Body of pancreas (tissue), 4 donors: ENCODE results near the gene NPM3. TPM values are rescaled to one million over a fixed set of nuclear protein-coding genes. Genes with fewer than 3 reads are reported as not detected.
"Not testable (repeated sequence)": the region's sequence is repeated elsewhere in the genome, so short reads cannot be mapped to it uniquely, and the experiment has no call there.

Experiments
- ATAC-seq: fragments of 150-250 bp; one replicate; pipeline ENCODE4 v1.9.1; 2016
- DNase-seq, 4 donors: peaks; one replicate each; pipeline ENCODE4 v3.0.0-alpha.2; 2019
- H3K27ac ChIP-seq, 4 donors: fragments of 200-600 bp; sonication (generic); 1 replicate in 3 of 4; 2 replicates in 1 of 4; pipeline versions ENCODE4 v1.5.1 to v1.6.1; 2016 to 2019; ENCODE audit warnings: mild to moderate bottlenecking in 1 of 4, mixed read lengths in 1 of 4, moderate library complexity in 1 of 4
- H3K27me3 ChIP-seq, 2 donors: fragments of 200-600 bp; sonication (generic); one replicate each; pipeline ENCODE4 v1.6.0; 2016; ENCODE audit warnings: mild to moderate bottlenecking in 1 of 2
- H3K36me3 ChIP-seq, 2 donors: fragments of 200-600 bp; sonication (generic); replicated peaks in 1 of 2; 2 replicates each; pipeline ENCODE4 v1.5.1; 2016; ENCODE audit warnings: low read depth in 2 of 2; ENCODE audit not compliant: insufficient read depth in 1 of 2
- H3K4me1 ChIP-seq: fragments of 200-600 bp; sonication (generic); one replicate; pipeline ENCODE4 v1.6.0; 2016
- H3K4me3 ChIP-seq, 2 donors: fragments of 200-600 bp; sonication (generic); 1 replicate in 1 of 2; 2 replicates in 1 of 2; pipeline ENCODE4 v1.5.1; 2016 to 2019
- H3K9me3 ChIP-seq, 3 donors: fragments of 200-600 bp; sonication (generic); 1 replicate in 2 of 3; 2 replicates in 1 of 3; pipeline ENCODE4 v1.5.1; 2016
- CTCF ChIP-seq, 7 experiments: fragments of 450-650 bp in 4 of 7; fragments of 200-600 bp in 3 of 7; sonication (generic) in 3 of 7; IDR thresholded peaks; one replicate each; pipeline ENCODE4 v1.5.1; 2016 to 2019; ENCODE audit warnings: antibody characterized with exemption in 7 of 7
- POLR2A ChIP-seq, 3 donors: fragments of 450-650 bp; IDR thresholded peaks; one replicate each; pipeline ENCODE4 v1.6.1; 2016; ENCODE audit warnings: antibody characterized with exemption in 3 of 3, mild to moderate bottlenecking in 2 of 3
- WGBS, 2 donors: methylation state at CpG; one replicate each; pipeline ENCODE4 v1.1.5; 2017; 5-methylcytosine and 5-hydroxymethylcytosine counted together
- intact Hi-C: fragments of 100-400 bp; cut with DNase I; formaldehyde crosslinking; loops from one replicate; pipeline ENCODE4 v1.15.1; 2023
- total RNA-seq, 2 donors: library from RNA; depleted of rRNA; stranded (reverse); fragments of >200 nt; gene quantifications; one replicate each; pipeline ENCODE4 v1.1.0, GENCODE V29; 2016

Gene NPM3
- total RNA-seq, 2 donors from 2014 or later, result 8.3 to 18.1 TPM

DNA sequence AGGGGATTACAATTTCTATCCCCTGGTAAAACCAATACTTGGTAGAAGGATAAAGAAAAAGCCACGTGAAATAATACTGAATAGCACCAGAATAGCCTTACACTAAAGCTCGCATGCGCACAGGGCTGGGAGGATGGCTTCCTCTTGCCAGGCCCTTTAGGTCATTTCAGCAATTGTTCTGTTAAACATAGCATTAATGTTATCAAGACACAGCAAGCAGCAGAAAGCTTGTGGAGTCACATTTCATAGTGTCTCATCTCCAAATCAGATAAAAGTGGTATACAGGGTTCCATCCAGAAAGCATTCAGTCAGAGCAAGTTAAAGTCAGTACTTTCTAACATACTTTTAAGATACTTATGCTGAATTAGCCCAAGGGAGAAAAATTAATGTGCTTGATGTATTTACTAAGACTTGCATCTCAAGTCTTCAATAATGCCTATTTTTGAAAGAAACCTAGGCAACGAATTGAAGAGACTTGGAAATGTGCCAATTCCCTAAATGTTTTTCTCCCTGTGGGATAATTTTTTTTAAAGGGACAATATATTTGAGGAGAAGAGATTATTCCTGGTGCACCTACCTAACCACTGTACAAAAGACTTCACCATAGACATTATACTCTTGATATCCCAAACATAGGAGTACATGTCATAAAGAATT, 14.3 kb upstream of the NPM3 start:
- H3K4me3 ChIP-seq, result no peak overlapping the region
- TF ChIP-seq CTCF (IDR thresholded peaks at IDR 0.05), result no peak
- no peak for TF ChIP-seq POLR2A (IDR thresholded peaks at IDR 0.05)
- H3K27ac ChIP-seq, result no peak overlapping the region
- ATAC-seq (no peak), DNase-seq (no peak)
- H3K4me1 ChIP-seq, result no peaks in the 10 kb centered on the region
- WGBS, 2 donors, result 76 to 78% methylated on average over 4 of the region's 4 CpGs
- peaks cover 19 to 54% of the 10 kb centered on the region in 2 donors for H3K36me3 ChIP-seq
- intact Hi-C loops, result no loop called here
- no peaks in the 10 kb centered on the region for H3K9me3 ChIP-seq
- no peaks in the 10 kb centered on the region for H3K27me3 ChIP-seq

GRCh38 chr10:101793526-101793925, 10.3 kb upstream of the NPM3 start:
- H3K27me3 ChIP-seq, result no peaks in the 10 kb centered on the region
- TF ChIP-seq CTCF (IDR thresholded peaks at IDR 0.05) (no peak), POLR2A (IDR thresholded peaks at IDR 0.05) (no peak)

GRCh38 chr10:101789686-101790085, 6.4 kb upstream of the NPM3 start:
- 92 to 96% methylated on average over 7 of the region's 7 CpGs for WGBS, 2 donors
- intact Hi-C loops, result no loop called here

More at GRCh38 chr10:101793526-101793925, 10.3 kb upstream of the NPM3 start:
- DNase-seq, result no peak
- Histone ChIP-seq H3K9me3 (no peaks in the 10 kb centered on the region), H3K4me1 (no peaks in the 10 kb centered on the region), H3K4me3 (no peak overlapping the region), H3K27ac (no peak overlapping the region), H3K36me3 (peaks cover 18 to 44% of the 10 kb centered on the region in 2 donors)
- WGBS, 2 donors, result 94 to 95% methylated on average over 12 of the region's 12 CpGs
- no peak for ATAC-seq
- intact Hi-C loops, result no loop called here

DNA sequence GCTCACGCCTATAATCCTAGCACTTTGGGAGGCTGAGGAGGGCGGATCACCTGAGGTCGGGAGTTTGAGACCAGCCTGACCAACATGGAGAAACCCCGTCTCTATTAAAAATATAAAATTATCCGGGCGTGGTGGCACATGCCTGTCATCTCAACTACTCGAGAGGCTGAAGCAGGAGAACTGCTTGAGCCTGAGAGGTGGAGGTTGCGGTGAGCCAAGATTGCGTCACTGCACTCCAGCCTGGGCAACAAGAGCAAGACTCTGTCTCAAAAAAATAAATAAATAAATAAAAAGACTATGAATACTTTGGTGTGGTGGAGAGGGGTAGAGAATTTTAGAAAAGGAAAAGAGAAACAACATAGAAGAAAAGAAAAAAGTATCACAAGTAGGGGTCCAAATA, 6.0 kb upstream of the NPM3 start:
- intact Hi-C loops, H3K4me1 ChIP-seq, H3K4me3 ChIP-seq, H3K27me3 ChIP-seq, H3K9me3 ChIP-seq, DNase-seq, H3K27ac ChIP-seq, ATAC-seq: not testable (repeated sequence)
- peaks cover 5 to 37% of the 10 kb centered on the region in 2 donors for H3K36me3 ChIP-seq
- WGBS, 2 donors, result 91 to 93% methylated on average over 9 of the region's 9 CpGs

More at GRCh38 chr10:101789686-101790085, 6.4 kb upstream of the NPM3 start:
- Histone ChIP-seq H3K27me3 (no peaks in the 10 kb centered on the region), H3K4me1 (no peaks in the 10 kb centered on the region), H3K36me3 (peaks cover 5 to 40% of the 10 kb centered on the region in 2 donors), H3K9me3 (no peaks in the 10 kb centered on the region), H3K27ac (no peak overlapping the region), H3K4me3 (no peak overlapping the region)
- TF ChIP-seq POLR2A (IDR thresholded peaks at IDR 0.05) (no peak), CTCF (IDR thresholded peaks at IDR 0.05) (no peak)
- no peak for ATAC-seq
- no peak for DNase-seq

- ATAC-seq (no peak), DNase-seq (no peak)
- Histone ChIP-seq H3K27ac (no peak overlapping the region), H3K36me3 (peaks cover 5 to 24% of the 10 kb centered on the region in 2 donors), H3K4me3 (no peak overlapping the region), H3K9me3 (no peaks in the 10 kb centered on the region), H3K27me3 (no peaks in the 10 kb centered on the region), H3K4me1 (peaks cover 23% of the 10 kb centered on the region)
- TF ChIP-seq POLR2A (IDR thresholded peaks at IDR 0.05) (no peak), CTCF (IDR thresholded peaks at IDR 0.05) (no peak)
- intact Hi-C loops, result no loop called here
- WGBS, 2 donors, result 83 to 87% methylated on average over 2 of the region's 2 CpGs
Observed at GRCh38 chr10:101785801-101786200, 2.6 kb upstream of the NPM3 start.
